Mucosa of gallbladder (tissue), 1 donor: ENCODE measurements around the gene NOL4L. TPM values are rescaled to one million over a fixed set of nuclear protein-coding genes. Genes with fewer than 3 reads are reported as not detected.

Experiments
- DNase-seq: peaks from one replicate; pipeline ENCODE4 v3.0.0-alpha.2; 2020; ENCODE audit warnings: low spot score
- total RNA-seq: library from RNA; stranded (reverse); gene quantifications from one replicate; pipeline ENCODE4 v1.2.1, GENCODE V29; 2021
- donor health status: DM: no; HTN: no; CAD: no.

The NOL4L gene
- total RNA-seq, 1 donor from 2014 or later, result 53.0 TPM

DNA sequence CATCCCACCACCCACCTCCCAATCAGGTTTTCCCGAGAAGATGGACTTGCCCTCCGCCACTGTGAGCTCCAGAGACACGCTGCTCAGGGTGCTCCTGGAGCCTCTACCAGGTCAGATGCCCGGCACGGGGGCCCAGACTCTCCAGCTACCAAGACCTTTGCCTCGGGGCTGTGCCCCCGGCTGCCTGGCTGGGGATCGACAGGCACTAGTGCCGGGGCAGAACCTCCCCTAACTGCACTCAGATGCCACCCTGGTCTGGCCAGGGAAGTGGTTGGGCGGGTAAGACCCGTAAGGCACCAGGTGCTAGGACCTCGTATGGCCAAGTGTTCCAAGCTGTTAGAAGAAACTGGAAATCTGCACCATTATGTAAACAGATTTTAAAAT lies 126.3 kb downstream of the NOL4L start:
- no peak for DNase-seq

DNA sequence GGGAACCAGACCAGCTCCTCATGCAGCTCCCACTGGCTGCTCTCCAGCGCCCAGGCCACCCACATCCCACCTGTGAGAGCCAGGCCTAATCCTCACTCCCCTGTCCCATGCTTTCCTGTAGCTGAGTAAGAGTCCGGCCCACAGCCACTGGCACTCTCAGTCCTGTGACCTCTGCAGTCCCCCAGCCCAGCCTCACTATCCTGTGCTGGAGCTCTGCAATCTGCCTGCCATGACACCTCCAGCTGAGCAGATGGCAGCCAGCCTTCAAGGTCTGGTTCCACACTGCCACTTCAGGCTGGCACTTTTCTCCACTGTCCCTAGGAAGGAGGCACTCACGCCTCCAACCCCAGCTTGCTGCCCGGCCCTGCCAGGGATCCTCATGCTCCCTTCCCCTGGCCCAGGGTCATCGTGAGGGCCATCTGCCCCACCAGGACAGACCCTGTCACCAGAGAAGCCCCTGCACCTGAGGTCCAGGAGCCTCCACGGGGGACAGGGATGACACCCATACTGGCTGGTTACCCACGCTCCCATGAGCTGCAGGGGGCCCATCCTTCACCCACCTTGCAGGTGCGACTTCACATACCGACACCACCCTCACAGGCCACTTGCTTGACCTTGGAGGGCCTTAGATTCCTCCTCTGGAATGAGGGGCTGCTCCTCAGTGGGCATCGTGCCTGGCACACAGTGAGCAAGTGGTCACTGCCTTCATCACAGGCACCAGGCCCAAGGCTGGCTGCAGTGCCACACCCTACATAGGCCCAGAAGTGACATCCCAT lies 126.9 kb downstream of the NOL4L start:
- DNase-seq, result no peak

DNA sequence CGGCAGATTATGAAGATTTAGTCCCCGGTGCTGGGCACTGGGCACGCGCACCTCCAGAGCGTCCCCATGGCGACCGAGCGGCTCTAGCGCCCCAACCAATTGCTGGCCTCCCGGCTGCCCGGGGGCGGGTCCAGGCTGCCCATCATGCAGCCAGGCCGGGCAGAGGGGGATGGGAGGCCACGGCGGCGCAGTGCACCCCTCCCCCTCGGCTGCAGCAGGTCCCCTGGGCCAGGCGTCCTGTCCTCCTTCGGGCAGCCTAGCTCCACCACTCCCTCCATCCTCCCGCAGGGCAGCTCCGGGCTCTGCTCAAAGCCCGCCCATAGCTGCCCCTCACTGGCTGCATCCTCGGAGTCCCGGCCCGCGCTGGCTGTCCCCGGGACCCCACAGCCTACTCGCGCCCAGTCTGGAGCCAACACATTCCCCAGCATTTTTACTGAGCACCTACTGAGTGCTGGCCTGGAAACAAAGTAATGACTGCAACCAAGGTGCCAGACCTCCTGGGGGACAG lies 127.6 kb downstream of the NOL4L start:
- peak; percentile 68 for DNase-seq

DNA sequence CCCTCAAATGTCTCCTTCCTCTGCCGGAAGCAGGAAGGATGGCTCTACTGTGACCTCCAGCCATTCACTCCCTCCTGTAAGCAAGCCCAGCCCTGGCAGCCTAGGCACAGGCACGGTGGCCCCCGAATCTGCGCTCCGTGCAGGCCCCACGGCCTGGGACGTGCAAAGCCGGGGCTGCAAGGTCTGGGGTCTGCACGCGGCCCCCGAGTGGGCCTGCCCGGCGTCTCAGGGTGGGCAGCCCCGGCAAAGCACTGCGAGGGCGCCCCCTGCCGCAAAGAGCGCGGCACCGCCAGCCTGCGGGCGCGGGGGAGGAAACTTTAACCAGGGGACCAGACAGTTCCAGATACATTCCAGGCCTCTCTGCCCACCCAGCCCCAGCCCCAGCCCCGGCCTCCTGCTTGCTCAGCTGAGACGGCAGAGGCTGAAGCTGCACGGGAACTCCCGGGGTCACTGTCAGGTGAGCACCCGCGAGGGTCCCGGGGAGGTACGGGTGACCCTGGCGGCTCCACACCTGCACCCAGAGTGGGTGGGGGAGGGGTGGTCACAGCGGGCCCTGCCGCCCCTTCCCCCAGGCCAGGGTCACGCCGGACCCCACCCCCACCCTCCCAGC lies 128.2 kb downstream of the NOL4L start:
- no peak for DNase-seq

DNA sequence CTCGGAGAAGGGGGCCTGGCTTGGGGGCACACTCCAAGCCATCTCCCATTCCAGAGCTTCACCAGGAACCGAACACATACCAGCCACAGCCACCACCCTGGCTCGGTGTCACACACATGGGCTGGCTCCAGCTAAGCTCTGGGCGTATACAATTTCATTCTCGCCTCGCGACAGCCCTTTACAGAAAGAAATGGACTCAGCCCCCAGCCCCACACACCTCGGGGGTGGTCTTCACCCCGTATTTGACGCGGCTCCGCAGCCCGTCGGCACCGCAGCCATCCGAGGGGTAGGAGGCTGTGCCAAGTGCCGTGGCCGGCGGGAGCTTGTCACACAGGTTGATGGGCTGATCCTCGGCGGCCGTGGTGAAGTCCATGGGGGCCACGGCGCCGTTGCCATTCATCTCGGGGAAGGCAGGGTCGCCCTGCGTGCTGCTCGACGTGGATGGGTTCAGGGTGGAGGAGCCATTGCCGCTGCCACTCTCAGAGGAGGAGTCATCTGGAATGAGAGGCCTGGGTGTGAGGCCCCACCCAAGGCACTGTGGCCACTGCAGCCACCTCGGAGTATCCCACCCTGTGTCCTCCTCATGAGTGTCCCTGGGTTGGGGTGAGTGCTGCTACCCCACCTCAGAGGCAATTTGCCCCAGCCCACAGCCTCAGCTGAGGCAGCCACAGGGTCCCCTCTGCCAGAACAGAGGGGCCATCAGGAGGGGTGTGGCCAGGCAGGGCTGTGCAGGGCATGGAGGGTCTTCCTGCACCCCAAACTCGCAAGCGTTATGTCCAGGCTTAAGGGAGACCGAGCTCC lies 129.0 kb downstream of the NOL4L start:
- no peak for DNase-seq

DNA sequence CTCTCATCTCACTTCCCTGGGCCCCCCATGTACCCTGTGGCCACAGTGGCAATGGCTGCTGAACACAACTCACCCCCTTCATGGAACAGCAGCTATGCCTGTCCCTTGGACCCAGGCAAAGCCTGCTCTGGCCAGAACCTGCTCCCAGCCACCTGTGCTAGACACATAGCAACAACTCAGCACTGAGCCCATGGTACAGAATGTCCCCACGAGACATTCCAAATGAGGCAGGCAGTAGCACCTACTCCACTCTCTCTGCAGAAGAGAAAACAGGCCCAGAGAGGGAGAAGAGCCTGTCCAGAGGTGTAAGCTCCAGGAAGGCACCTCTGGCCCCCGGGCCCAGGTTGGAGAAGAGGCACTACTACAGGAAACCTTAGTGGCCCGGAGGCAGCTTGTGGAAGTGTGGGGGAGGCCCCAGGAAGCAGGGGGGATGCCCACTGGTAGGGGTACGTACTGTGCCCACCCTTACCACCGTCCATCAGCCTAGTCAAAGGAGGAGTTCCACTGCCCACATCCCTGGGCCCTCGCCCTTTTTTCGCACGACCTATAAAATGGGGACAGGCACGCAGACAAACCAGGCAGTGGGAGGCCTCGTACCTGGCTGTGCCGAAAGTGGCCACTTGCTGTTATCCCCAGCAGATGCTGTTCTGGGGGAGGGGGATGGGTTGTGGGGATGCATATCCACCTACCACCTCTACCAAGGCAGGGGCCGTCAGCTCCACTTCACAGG lies 129.8 kb downstream of the NOL4L start:
- no peak for DNase-seq

DNA sequence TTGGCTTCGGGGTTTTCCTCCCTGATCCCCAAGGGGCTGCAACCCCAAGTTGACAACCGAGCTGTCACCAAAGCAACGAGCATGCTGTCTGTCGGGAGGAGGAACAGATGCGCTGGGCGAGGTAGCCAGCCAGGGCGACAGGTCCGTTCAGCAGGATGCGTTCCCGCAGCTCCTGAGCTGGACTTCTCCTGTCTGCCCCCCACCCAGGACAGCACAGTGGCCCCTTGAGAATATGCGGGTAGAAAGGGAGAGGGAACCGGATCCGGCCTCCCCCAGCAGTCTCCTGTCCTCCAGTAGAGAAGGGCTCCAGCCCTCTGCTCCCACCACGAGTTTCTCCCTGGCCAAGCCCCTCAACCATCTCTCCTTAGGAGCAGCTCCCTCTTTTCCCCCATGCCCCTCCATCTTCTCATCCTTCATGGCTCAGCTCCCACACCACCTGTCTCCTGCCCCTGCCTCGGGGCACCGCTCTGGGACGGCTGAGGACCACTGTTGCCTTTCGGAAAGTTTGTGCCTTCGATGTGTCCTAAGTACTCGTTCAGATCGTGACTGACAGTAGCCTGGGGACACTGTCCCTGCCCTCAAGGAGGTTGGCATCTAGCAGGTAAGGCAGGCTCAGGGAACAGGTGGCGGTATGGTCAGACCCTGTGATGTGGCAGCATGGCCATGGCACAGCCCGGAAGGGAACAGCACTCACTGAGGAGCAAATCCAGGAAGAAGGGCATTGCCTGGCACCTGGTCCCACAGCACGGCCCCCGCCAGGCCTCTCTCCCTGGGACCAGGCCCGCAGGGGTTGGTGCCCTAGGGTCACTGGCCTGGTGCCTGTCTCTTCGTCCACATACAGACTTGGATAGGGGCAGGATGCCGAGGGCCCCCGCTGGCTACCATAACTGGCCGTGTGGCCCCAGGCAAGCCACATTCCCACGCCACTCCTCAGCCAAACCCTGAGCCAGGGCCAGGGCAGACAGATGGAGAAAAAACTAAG lies 130.7 kb downstream of the NOL4L start:
- DNase-seq, result no peak

DNA sequence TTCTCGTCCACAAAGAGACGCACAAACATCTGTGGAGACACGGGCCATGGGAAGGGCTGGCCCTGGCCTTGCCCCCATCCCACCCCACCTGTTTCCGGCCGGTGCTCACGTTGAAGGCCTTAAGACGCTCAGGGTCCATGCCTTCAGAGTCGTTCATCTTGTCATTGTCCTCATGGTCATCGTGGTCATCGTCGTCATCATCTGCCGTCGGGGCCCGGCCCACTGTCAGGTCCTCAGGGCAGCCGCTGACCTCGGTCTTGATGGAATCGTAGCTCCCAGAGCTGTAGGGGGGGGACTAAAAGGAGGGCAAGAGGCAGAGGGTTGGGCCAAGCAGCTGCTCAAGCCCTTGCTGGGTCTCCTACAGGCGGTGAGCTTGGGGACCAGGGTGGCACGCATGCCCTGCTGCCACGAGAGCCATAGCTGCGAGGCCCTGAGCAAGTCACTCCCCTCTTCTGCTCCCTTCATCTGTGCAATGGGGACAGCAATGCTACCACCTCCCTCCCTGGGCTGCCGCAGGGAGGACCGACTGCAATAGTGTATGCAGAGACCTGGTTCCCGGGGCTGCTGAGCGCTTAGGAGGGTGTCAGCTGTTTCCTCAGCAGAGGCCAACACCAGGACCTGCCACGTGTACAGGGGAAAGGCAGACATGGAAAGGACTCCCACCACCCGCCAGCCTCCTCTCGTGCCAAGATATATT lies 131.5 kb downstream of the NOL4L start:
- DNase-seq, result no peak

DNA sequence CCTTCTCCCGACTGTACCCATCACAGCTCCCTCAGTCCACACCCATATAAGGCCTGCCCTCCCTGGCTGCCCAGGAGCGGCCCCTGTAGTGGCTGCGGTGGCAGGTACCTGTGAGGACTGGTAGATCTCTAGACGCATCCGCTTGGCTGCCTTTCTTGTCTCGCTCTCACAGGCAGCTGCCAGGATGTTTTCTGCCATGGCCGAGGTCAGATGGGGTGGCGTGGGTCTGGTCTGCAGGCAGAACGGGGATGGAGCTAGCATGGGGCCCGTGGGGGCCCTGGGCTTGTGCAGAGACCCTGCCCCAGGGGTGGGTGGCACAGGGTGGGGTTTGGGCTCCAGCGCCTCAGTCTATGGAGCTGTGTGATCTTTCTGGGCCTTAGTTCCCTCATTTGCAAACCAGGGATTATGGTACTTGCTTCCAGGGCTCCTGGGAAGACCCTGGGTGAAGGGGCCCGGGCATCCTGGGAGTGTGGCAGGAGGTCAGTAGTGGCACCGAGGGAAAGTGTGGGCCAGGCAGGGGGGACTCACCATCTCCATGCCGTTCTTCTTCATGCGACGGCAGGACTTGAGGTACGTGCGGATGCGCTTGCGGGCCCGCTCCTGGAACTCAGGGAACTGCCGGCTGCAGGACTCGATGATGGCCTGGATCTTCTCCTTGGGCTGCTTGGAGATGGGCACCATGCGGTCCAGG lies 132.2 kb downstream of the NOL4L start:
- DNase-seq, result no peak

DNA sequence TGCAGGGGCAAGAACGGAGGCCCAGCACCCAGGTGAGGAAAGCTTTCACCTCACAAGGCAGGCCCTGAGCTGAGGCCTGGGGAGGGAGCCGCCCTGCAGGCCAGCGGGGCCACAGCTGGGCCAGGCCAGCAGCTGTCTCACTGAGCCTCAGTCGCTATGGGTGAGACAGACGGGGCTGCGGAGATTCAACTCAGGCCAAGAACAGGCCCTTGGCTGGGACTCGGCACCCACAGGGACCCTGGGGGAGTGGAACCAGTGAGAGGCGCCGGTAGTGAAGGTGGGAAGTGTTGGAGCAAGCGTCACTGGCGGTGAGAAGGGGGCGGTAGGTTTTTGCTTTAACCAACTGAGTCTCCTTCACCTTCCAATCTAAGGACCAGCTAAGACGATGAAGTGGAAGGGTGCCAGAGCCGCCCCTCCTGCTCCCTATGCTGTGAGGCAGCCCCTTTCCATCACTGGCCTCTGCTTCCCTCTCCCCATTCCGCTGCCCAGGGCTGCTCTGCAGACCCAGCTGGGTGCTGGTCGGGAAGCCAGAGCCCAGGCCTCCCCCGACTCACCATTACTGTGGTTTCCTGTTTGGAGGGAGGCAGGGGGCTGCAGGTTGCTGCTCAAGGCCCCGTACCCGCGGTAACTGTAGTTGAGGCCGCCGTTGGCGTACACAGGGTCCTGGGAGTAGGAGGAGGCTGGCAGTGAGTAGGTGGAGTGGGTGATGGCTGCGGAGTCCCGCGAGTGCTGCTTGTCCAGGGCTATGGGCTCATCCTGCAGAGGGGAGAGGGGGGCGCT lies 133.3 kb downstream of the NOL4L start:
- DNase-seq, result no peak

DNA sequence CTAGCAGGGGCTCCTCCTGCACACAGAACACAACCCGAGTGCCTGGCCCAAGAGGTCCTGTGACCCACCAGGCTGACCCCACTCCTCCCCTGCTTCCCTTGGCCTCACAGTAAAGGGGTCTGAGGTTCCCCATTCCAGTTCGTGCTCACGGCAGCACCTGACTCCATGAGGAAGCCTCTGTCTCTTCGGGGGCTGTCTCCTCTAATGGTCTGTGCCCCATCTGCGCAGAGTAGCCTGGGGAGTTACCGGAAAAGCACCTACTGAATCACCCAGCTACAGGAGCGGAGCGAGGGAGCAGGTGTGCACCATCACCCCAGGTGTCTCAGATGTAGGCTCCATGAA lies 133.8 kb downstream of the NOL4L start:
- DNase-seq, result no peak

DNA sequence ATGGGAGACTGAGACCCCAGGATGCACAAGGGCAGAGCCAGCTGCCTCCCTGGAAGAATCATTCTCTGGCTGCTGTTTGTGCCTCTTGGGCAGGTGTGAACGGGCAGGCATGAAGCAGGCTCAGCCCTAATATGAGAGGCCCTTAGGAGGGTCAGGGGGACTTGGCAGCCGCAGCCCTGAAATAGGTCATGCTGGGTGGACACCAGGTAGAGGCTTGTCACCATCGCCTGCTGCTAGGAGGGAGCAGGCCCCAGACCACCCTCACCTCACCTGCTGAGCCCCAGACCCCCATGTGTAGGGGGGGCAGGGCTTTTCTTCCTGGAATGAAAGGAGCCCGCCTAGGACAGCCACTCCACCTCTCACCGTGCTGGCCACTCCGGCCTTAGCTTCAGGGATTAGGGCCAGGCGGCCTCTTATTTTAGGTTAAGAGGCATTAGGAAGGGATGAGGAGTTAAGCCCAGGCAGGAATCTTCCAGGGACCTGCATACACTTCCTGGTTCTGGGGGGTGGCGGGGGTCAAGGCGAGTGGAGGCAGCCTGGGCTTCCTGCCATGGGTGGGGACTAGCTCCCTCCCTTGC lies 134.6 kb downstream of the NOL4L start:
- DNase-seq, result no peak

DNA sequence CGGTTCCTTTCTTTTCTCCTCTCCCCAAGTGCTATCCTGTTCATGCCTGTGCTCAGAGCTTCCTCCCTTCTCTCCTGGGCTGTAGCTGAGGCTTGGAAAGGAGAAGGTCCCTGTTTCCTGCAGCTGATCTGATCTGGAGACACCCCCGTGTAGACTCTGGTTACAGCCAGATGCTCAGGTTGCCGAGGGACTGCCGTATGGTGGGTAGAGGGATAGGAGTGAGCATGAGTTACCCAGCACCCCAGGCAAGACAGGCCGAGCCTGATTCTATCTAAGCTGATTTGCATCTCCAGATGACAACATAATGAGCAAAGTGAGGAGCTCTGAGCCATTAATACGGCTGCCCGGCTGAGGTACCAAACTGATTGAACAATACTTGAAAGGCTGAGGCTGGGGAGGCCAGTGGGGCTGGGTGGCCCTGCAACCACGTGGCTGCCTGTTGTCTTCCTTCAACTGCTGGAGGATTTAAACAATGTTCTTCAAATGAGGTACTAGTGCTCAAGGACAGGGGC lies 135.2 kb downstream of the NOL4L start:
- DNase-seq, result no peak

DNA sequence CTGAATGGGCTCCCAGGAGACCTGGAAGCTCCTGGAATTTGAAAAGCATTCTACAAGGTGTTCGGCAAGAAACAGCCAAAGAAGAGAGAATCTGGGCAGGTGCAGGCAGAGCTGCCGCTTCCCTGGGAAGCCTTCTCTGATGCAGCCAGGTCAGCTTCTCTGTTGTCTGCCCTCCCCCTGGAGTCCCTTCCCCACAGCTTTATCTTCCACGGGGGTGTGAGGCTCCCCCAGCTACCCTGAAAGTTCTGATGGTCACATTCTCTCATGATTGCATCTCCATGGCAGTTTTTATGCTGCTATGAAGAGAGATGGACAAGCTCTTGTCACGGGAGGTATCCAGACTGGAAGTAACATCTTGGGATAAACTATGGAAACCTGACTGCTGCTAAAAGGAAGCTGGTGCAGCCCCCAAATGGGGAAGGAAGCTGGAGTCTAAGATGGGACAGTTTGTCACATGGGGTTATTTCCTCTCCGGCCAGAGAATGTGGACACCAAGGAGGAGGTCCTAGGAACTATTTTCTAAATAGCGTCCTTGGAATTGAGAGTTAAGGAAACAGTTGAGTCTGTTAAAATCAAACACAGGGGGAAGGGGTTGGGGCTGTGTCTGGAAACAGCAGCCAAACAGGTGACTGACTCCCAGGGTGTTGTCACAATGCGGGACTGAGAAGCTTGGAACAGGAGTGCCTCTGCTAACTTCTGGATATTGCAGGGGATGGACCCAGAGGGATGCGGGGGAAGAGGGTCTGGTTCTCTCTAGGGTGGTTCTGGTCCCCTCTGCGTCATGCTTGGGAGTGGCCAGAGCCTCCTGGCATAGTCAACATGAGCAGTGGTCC lies 135.9 kb downstream of the NOL4L start:
- no peak for DNase-seq

DNA sequence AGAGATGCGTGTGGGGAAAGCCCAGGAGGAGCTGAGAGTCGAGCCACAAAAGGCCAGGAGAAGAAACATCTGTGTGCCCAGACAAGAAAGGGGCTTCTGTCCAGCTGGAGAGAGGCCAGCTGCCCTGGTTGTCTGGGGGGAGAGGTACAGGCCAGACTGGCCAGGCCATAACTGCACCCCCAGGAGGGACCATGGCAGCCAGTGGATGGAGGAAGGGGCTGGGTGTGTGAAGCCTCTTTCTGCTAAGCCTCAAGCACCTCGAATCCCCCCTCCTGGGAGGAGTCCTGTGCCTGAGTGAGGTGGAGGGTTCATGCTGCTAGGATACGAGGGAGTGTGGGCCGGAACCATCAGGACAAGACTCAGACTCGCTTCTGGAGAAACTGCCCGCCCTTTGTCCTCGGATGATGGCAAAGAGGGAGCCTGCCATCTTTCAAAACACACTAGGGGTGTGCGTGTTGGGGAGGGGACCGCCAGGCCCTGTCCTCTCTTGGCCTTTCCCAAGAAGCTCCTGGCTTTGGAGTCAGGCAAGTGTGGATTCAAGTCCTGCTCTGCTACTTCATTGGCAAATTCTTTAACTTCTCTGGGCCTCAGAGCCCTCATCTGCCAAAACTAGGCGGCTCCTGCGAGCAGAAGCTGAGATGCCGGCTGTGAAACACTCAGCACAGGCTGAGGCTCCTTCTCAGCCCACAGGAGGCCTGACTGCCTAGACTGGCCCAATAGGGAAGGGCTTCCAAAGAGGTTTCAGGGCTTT lies 136.7 kb downstream of the NOL4L start:
- DNase-seq, result no peak
